HAP-1 (cell line): ENCODE results near the gene MKLN1.
"Not testable (repeated sequence)": the region's sequence is repeated elsewhere in the genome, so short reads cannot be mapped to it uniquely, and the experiment has no call there.

Source experiments
- DNase-seq, 2 experiments: peaks; one replicate each; pipeline ENCODE4 v3.0.0-alpha.2; 2016 to 2020; ENCODE audit warnings: low spot score in 2 of 2
- H3K27me3 ChIP-seq: fragments of 250-450 bp; sonication (Bioruptor Pico); 2 replicates; pipeline ENCODE4 v1.5.1; 2020; ENCODE audit warnings: low read depth, mild to moderate bottlenecking, moderate library complexity
- H3K36me3 ChIP-seq: fragments of 250-450 bp; sonication (Bioruptor Pico); replicated peaks from 2 replicates; pipeline ENCODE4 v1.5.1; 2020; ENCODE audit warnings: mild to moderate bottlenecking
- H3K4me1 ChIP-seq: fragments of 250-450 bp; sonication (Bioruptor Pico); 2 replicates; pipeline ENCODE4 v1.5.1; 2020; ENCODE audit warnings: mild to moderate bottlenecking
- H3K4me3 ChIP-seq: fragments of 250-450 bp; sonication (Bioruptor Pico); 2 replicates; pipeline ENCODE4 v1.5.1; 2020; ENCODE audit warnings: mild to moderate bottlenecking, moderate library complexity
- H3K9me3 ChIP-seq: fragments of 250-450 bp; sonication (Bioruptor Pico); 2 replicates; pipeline ENCODE4 v1.5.1; 2020; ENCODE audit warnings: mild to moderate bottlenecking, moderate library complexity
- in situ Hi-C: fragments of 300-500 bp; cut with MboI; formaldehyde crosslinking; loops from 3 replicates; pipeline ENCODE4 v1.14.3; 2020; ENCODE audit warnings: low sequenced_read_pairs, inconsistent platforms, mixed read lengths

The MKLN1 gene

DNA sequence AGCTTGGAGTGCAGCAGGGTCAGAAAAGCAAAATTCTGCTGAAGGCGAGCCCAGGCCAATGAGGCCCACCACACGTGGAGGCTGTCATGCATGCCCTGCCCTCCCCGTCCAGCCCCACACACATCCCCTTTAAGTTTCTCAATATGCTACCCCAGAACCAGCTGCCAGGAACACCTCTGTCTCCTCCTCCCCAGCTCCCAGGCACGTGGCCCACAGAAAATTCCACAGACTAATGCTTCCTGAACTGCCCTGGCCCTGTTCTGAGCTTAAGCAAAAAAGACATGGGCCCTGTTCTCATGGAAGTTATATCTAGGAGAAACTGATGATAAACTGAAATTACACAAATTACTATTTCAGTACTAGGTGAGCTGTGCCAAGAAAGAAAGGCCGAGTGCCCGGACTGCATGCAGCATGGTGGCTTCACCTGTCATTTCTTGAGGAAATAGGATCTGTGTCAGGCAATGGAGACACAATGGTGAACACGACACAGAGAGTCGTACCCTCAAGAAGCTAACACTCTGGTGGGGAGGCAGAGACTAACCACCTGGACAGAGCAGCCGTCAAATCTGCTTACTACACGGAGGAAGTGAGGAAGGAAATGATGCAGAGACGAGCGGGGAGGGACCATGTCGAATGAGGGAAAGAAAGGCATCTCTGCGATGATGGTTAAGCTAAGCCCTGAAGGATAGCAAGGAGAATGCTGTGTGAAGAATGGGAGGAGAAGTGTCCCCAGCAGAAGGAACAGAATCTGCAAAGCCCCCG is 184.3 kb downstream of the MKLN1 start:
- Histone ChIP-seq H3K27me3 (no peaks in the 10 kb centered on the region), H3K4me3 (no peak overlapping the region), H3K4me1 (peaks cover 9% of the 10 kb centered on the region), H3K9me3 (no peaks in the 10 kb centered on the region), H3K36me3 (peaks cover 24% of the 10 kb centered on the region)
- no peak for DNase-seq
- in situ Hi-C loops = loop anchor here (5.0 kb wide), 1 partner anchor 145 kb away; no protein-coding TSS in a partner anchor

- Histone ChIP-seq H3K4me3 (no peak overlapping the region), H3K4me1 (peaks cover 9% of the 10 kb centered on the region), H3K9me3 (no peaks in the 10 kb centered on the region), H3K27me3 (no peaks in the 10 kb centered on the region), H3K36me3 (peaks cover 16% of the 10 kb centered on the region)
- DNase-seq = peak; percentile 65 to 89
- in situ Hi-C loops = loop anchor here (5.0 kb wide), 1 partner anchor 144 kb away; no protein-coding TSS in a partner anchor
These were observed 185.8 kb downstream of the MKLN1 start for GRCh38 chr7:131513245-131514061.

DNA sequence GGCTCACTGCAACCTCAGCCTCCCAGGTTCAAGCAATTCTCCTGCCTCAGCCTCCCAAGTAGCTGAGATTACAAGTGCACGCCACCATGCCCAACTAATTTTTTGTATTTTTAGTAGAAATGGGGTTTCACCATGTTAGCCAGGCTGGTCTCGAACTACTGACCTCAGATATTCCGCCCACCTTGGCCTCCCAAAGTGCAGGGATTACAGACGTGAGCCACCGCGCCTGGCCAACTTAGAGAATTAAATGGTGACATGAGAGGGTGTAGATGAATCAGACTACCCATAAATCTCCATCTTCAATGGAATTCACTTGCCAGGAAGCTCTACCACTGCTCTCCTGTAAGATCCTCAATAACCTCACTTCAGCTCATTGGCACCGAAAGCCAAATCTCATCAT is 187.8 kb downstream of the MKLN1 start:
- H3K9me3 ChIP-seq, H3K27me3 ChIP-seq, H3K36me3 ChIP-seq, H3K4me1 ChIP-seq, in situ Hi-C loops, DNase-seq, H3K4me3 ChIP-seq: not testable (repeated sequence)

DNA sequence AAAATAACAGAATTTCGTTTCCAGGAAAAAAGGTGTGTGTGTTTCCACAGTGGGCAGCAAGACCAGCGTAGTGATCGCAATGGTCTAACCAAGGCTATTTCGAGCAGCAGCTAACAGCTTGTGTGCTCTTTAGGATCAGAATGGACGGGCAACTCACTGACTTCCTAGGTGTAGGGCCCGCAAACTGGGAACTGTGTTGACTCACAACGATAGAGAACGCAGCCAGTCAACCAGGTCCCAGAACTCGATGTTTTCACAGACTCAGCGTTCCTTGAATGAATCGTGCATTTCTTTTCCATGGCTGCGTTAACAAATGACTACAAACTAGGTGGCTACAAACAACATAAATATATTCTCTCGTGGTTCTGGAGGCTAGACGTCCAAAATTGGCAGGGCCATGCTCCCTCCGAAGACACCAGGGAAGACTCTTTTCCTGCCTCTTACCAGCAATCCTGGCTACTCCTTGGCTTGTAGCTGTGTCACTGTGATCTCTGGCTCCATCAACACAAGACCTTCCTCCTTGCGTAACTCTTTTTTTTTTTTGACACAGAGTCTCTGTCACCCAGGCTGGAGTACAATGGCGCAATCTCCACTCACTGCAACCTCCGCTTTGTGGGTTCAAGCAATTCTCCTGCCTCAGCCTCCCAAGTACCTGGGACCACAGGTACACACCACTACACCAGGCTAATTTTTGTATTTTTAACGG is 189.7 kb downstream of the MKLN1 start:
- Histone ChIP-seq H3K4me1 (peaks cover 20% of the 10 kb centered on the region), H3K4me3 (no peak overlapping the region), H3K36me3 (no peaks in the 10 kb centered on the region; the same call in 1 of the 2 replicates), H3K27me3 (no peaks in the 10 kb centered on the region), H3K9me3 (no peaks in the 10 kb centered on the region)
- DNase-seq = no peak
- in situ Hi-C loops = no loop called here

DNA sequence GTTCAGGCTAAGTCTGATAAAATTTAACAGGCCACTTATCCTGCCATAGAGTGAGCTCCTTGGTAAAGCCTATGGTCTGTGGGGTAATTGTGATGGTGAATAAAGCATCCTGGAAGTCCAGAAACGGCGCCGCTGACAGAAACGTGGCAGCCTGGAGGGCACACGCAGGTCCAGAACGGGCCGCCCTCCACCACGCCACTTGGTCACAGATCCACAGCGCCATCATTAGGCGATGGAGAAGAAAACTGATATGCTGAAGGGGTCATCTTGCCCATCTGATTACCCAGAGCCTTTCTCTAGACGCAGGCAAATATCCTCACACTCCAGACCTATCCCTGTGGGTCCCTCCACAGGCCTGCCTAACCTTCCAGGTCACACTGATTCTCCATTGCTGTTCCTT is 190.9 kb downstream of the MKLN1 start:
- DNase-seq = no peak
- Histone ChIP-seq H3K4me3 (no peak overlapping the region), H3K36me3 (no peaks in the 10 kb centered on the region; the same call in 1 of the 2 replicates), H3K27me3 (no peaks in the 10 kb centered on the region), H3K4me1 (peaks cover 26% of the 10 kb centered on the region), H3K9me3 (no peaks in the 10 kb centered on the region)
- in situ Hi-C loops = no loop called here

GRCh38 chr7:131521651-131522163 is 194.0 kb downstream of the MKLN1 start:
- no peak overlapping the region for H3K4me3 ChIP-seq

DNA sequence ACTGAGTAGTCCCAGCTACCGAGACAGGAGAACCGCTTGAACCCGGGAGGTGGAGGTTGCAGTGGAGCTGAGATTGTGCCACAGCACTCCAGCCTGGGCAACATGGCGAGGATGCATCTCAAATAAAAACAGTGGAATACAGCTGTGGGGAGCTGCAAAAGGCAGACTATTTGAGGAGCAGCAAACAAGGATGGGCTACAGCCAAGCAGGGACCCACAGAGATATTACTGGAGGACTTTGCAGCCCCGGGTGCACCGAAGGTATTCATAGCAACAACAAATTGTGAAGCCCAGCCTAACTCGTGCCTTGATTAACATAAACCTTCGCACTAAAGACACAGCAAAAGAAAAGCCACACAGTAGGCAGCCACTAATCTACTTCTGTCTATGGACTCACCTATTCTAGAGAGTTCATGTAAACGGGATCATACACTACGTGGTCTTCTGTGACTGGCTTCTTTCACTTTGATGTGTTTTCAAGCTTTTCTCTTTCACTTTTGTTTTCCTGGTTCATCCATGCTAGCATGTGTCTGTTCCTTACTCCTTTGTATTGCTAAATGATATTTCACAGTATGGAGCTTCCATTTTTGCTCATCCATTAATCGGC is 194.8 kb downstream of the MKLN1 start:
- no peak for DNase-seq
- in situ Hi-C loops = no loop called here
- peaks cover 23% of the 10 kb centered on the region for H3K4me1 ChIP-seq
- no peak overlapping the region for H3K4me3 ChIP-seq
- H3K36me3 ChIP-seq = no peaks in the 10 kb centered on the region; the same call in none of the 2 replicates
- no peaks in the 10 kb centered on the region for H3K27me3 ChIP-seq
- no peaks in the 10 kb centered on the region for H3K9me3 ChIP-seq

More at GRCh38 chr7:131521651-131522163, 194.0 kb downstream of the MKLN1 start:
- no peaks in the 10 kb centered on the region for H3K9me3 ChIP-seq
- peaks cover 23% of the 10 kb centered on the region for H3K4me1 ChIP-seq
- H3K36me3 ChIP-seq = no peaks in the 10 kb centered on the region; the same call in none of the 2 replicates
- in situ Hi-C loops = no loop called here
- H3K27me3 ChIP-seq = no peaks in the 10 kb centered on the region
- DNase-seq = peak; percentile 23 to 59

DNA sequence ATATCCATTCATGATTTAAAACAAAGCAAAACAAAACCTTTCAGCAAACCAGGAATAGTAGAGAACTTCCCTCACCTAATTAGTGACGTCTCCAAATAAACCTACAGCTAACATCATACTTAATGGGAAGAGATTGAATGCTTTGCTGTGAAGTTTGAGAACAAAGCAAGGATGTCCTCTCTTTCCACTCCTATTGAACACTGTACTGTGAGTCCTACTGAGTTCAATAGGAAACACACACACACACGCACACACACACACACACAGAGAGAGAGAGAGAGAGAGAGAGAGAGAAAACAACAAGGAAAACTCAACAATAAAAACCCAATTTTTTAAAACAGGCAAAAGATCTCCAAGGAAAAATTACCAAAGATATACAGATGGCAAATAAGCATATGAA is 196.4 kb downstream of the MKLN1 start:
- in situ Hi-C loops = no loop called here
- H3K9me3 ChIP-seq = no peaks in the 10 kb centered on the region
- no peak for DNase-seq

DNA sequence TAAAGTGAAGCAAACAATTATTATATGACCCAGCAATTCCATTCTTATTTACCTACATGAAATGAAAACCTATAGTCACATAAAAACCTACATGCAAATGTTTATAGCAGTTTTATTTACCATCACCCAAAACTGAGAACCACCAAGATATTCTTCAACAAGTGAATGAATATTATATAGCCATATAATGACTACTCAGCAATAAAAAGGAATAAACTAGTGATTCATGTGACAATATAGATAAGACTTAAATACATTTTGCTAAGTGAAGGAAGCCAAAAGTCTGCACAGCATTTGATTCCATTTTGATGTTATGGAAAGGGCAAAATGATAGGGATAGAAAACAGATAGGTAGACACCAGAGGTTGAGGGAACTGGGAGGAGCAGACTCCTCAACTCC is 197.0 kb downstream of the MKLN1 start:
- in situ Hi-C loops = no loop called here
- Histone ChIP-seq H3K36me3 (no peaks in the 10 kb centered on the region; the same call in none of the 2 replicates), H3K4me3 (no peak overlapping the region), H3K4me1 (peaks cover 23% of the 10 kb centered on the region), H3K9me3 (no peaks in the 10 kb centered on the region), H3K27me3 (no peaks in the 10 kb centered on the region)
- DNase-seq = no peak

More for the DNA sequence above, 196.4 kb downstream of the MKLN1 start:
- Histone ChIP-seq H3K4me3 (no peak overlapping the region), H3K36me3 (no peaks in the 10 kb centered on the region; the same call in none of the 2 replicates), H3K27me3 (no peaks in the 10 kb centered on the region), H3K4me1 (peaks cover 23% of the 10 kb centered on the region)

DNA sequence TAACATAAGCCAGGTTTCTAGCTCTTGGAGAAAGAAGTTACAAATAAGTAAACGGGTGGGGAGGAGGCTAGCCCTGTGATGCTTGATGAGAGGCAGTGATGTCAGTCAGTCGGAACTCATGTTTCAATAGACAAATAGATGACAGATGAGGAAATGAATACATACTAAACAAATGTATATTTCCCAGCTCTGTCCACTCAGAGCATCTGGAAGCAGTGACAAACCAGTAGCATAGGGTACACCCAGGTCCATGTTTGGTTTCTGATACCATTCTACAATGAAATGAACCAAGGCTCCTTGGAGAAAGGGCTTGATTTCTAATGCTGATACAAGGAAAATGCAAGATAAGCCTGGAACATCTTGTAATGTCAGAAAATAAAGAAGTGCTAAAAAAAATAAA is 198.1 kb downstream of the MKLN1 start:
- Histone ChIP-seq H3K4me3 (no peak overlapping the region), H3K36me3 (no peaks in the 10 kb centered on the region; the same call in none of the 2 replicates), H3K4me1 (peaks cover 23% of the 10 kb centered on the region), H3K27me3 (no peaks in the 10 kb centered on the region), H3K9me3 (no peaks in the 10 kb centered on the region)
- no peak for DNase-seq
- in situ Hi-C loops = no loop called here

GRCh38 chr7:131527456-131527855 is 199.8 kb downstream of the MKLN1 start:
- Histone ChIP-seq H3K9me3 (no peaks in the 10 kb centered on the region), H3K4me1 (peaks cover 11% of the 10 kb centered on the region), H3K27me3 (no peaks in the 10 kb centered on the region), H3K36me3 (no peaks in the 10 kb centered on the region; the same call in none of the 2 replicates), H3K4me3 (no peak overlapping the region)
- in situ Hi-C loops = no loop called here
- no peak for DNase-seq

- no peak overlapping the region for H3K4me3 ChIP-seq
- H3K9me3 ChIP-seq = no peaks in the 10 kb centered on the region
- in situ Hi-C loops = no loop called here
- no peak for DNase-seq
- H3K4me1 ChIP-seq = peaks cover 5% of the 10 kb centered on the region; the same call in 1 of the 2 replicates
- H3K27me3 ChIP-seq = no peaks in the 10 kb centered on the region
- H3K36me3 ChIP-seq = no peaks in the 10 kb centered on the region; the same call in 1 of the 2 replicates
These were observed 201.5 kb downstream of the MKLN1 start for GRCh38 chr7:131529179-131529578.

DNA sequence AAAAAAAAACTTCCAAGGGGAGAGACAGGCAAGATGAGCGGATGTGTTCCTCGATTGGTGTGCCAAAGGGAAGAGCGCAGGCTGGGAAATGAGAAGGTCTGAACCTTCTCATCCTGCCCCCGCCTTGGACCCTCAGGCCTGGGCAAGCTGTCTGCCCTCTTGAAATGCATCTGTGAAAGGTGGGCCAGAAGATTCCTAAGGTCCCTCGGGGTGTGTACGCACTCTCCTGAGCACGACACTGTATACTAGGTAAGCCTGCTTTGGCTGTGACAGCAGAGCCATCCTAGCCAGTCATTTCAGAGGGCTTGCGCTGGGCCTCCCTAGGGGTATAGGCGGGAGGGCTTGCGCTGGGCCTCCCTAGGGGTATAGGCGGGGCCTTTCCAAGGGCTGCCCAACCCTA is 201.9 kb downstream of the MKLN1 start:
- Histone ChIP-seq H3K4me1 (peaks cover 1% of the 10 kb centered on the region; the same call in 1 of the 2 replicates), H3K36me3 (no peaks in the 10 kb centered on the region; the same call in 1 of the 2 replicates)

More for the DNA sequence above, 201.9 kb downstream of the MKLN1 start:
- no peaks in the 10 kb centered on the region for H3K27me3 ChIP-seq
- H3K9me3 ChIP-seq = no peaks in the 10 kb centered on the region
- H3K4me3 ChIP-seq = no peak overlapping the region
- DNase-seq = no peak
- in situ Hi-C loops = no loop called here
